Glutamatergic neuron (in vitro differentiated cells): ENCODE measurements around the gene LMO7. TPM values are rescaled to one million over a fixed set of nuclear protein-coding genes. Genes with fewer than 3 reads are reported as not detected.

ENCODE experiments used
- DNase-seq: peaks from one replicate; pipeline ENCODE4 v3.0.0; 2022
- H3K27ac Mint-ChIP-seq: one replicate; pipeline ENCODE4 v1.8.0; 2020; ENCODE audit warnings: mild to moderate bottlenecking, mixed read lengths, inconsistent platforms; ENCODE audit not compliant: unreplicated experiment
- H3K27me3 Mint-ChIP-seq: one replicate; pipeline ENCODE4 v1.8.0; 2020; ENCODE audit warnings: mild to moderate bottlenecking, moderate library complexity, mixed read lengths, inconsistent platforms; ENCODE audit not compliant: unreplicated experiment
- H3K36me3 Mint-ChIP-seq: one replicate; pipeline ENCODE4 v1.8.0; 2020; ENCODE audit warnings: mild to moderate bottlenecking, mixed read lengths, inconsistent platforms; ENCODE audit not compliant: unreplicated experiment
- H3K4me1 Mint-ChIP-seq: one replicate; pipeline ENCODE4 v1.8.0; 2020; ENCODE audit warnings: mild to moderate bottlenecking, low read depth, mixed read lengths, inconsistent platforms; ENCODE audit not compliant: unreplicated experiment
- H3K4me3 Mint-ChIP-seq: one replicate; pipeline ENCODE4 v1.8.0; 2020; ENCODE audit warnings: mild to moderate bottlenecking, mixed read lengths, inconsistent platforms; ENCODE audit not compliant: unreplicated experiment
- H3K9me3 Mint-ChIP-seq: one replicate; pipeline ENCODE4 v1.8.0; 2020; ENCODE audit warnings: mild to moderate bottlenecking, moderate library complexity, mixed read lengths, inconsistent platforms; ENCODE audit not compliant: unreplicated experiment
- total RNA-seq: library from RNA; stranded (reverse); fragmentation: NEBNext Ultra II Directional; extraction: Animal tissue kit (Norgen Biotek cat#: 25700); gene quantifications from one replicate; pipeline ENCODE4 v1.2.1, GENCODE V29; 2021; ENCODE audit not compliant: unreplicated experiment
- TF ChIP-seq, protein P1 (sequence below): fragments of 200-600 bp; sonication (generic); IDR thresholded peaks from one replicate; pipeline ENCODE4 v1.5.0; 2021; ENCODE audit not compliant: partially characterized antibody, unreplicated experiment

LMO7 gene
- total RNA-seq, 1 donor from 2014 or later: 5.0 TPM

DNA sequence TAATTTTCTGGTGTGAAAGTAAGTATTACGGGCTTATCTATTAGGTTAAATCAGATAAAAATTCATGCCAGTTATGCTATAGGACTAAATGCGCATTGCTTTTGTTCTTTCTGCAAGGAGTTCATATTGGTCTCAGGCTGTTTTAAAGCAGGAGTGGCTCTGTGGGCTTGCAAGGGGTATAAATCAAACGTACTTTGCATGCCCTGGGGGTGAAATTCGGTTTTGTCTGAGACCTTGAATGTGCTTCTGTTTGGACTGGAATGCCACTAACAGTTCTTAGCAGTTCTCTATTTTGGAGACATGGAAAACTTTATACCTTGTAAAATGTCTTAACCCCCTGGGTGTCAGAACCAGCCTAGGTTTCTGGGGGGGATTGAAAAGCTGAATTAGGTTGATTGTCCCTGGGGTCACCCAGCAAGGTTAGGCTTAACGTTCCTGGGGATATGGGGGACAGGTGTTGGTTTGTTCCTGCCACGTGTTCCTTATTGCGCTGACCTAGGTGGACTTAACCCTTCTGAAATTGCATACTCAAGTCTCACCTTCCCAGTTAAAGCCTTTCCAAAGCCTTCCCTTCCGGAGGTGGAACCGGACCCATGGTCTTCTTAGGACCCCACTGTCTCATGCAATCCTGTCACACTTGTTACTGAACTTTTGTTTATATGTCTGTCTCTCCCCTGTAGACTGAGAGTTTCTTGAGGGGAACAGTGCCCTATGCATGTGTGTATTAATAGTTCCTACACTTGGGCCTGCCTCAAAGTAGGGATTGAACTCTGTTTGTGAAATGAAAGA lies 182.2 kb downstream of the LMO7 start:
- Mint-ChIP-seq H3K4me3 (no peak overlapping the region), H3K4me1 (no peaks in the 10 kb centered on the region), H3K9me3 (peaks cover 4% of the 10 kb centered on the region), H3K27ac (no peak overlapping the region), H3K27me3 (no peaks in the 10 kb centered on the region), H3K36me3 (no peaks in the 10 kb centered on the region)
- no peak for DNase-seq
- TF ChIP-seq, protein P1, sequence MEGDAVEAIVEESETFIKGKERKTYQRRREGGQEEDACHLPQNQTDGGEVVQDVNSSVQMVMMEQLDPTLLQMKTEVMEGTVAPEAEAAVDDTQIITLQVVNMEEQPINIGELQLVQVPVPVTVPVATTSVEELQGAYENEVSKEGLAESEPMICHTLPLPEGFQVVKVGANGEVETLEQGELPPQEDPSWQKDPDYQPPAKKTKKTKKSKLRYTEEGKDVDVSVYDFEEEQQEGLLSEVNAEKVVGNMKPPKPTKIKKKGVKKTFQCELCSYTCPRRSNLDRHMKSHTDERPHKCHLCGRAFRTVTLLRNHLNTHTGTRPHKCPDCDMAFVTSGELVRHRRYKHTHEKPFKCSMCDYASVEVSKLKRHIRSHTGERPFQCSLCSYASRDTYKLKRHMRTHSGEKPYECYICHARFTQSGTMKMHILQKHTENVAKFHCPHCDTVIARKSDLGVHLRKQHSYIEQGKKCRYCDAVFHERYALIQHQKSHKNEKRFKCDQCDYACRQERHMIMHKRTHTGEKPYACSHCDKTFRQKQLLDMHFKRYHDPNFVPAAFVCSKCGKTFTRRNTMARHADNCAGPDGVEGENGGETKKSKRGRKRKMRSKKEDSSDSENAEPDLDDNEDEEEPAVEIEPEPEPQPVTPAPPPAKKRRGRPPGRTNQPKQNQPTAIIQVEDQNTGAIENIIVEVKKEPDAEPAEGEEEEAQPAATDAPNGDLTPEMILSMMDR: no peak

DNA sequence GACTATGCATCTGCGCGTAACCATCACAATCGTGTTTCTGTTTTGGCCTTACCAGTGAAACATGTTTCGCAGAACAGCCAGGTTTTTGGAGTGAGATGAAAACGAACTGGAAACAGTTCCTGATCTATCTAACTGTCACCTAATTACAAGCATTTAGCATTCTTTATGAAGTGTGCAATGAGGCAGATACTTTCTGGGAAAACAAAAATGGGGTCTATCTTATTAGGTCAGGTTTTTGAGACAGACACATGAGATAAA lies 182.8 kb downstream of the LMO7 start:
- H3K27me3 Mint-ChIP-seq: no peaks in the 10 kb centered on the region
- no peak for DNase-seq
- no peak overlapping the region for H3K27ac Mint-ChIP-seq
- H3K4me3 Mint-ChIP-seq: no peak overlapping the region
- no peaks in the 10 kb centered on the region for H3K36me3 Mint-ChIP-seq
- peaks cover 4% of the 10 kb centered on the region for H3K9me3 Mint-ChIP-seq
- TF ChIP-seq, protein P1: no peak
- no peaks in the 10 kb centered on the region for H3K4me1 Mint-ChIP-seq

DNA sequence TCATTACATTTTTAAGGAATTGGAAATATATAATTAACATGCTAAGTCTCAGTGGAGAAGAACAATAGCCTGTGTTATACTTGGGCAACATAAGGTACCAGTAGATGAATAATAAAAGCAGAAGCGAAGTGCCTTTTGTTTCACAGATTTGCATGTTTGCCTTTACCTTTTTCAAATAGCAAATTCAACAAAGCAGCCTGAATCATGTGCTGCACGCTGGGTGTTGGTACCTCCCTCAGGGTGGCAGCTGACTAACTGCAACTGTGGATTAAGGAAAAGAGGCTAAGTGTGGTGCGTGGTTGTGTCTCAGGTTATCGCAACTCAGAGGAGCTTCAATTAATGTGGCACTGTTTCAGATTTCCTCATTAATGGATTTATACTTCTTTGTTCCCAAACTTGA lies 189.0 kb downstream of the LMO7 start:
- DNase-seq: no peak
- Mint-ChIP-seq H3K9me3 (peaks cover 5% of the 10 kb centered on the region), H3K36me3 (no peaks in the 10 kb centered on the region), H3K4me1 (no peaks in the 10 kb centered on the region), H3K27ac (no peak overlapping the region), H3K4me3 (no peak overlapping the region), H3K27me3 (no peaks in the 10 kb centered on the region)
- TF ChIP-seq, protein P1: no peak

DNA sequence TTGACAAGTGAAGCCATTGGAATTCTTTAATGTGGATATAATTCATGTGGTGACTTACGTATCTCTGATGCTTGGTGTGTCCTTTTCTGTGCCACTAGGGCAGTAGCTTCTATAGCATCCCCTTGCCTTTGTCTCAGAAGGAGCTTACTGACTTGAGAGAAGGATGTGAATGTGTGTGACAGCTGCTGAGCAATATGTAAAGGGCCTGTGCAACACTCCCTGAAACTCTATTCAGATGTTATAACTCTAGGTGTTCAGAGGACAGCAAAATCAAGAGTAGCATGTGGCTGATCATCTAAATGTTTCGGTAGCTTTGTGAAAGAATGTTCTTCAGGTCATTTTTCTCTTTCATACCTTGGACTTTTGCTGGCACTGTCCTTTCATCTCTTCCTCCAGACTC lies 189.5 kb downstream of the LMO7 start:
- Mint-ChIP-seq H3K36me3 (no peaks in the 10 kb centered on the region), H3K4me1 (no peaks in the 10 kb centered on the region), H3K9me3 (peaks cover 5% of the 10 kb centered on the region), H3K4me3 (no peak overlapping the region), H3K27ac (no peak overlapping the region), H3K27me3 (no peaks in the 10 kb centered on the region)
- DNase-seq: no peak
- TF ChIP-seq, protein P1: no peak

DNA sequence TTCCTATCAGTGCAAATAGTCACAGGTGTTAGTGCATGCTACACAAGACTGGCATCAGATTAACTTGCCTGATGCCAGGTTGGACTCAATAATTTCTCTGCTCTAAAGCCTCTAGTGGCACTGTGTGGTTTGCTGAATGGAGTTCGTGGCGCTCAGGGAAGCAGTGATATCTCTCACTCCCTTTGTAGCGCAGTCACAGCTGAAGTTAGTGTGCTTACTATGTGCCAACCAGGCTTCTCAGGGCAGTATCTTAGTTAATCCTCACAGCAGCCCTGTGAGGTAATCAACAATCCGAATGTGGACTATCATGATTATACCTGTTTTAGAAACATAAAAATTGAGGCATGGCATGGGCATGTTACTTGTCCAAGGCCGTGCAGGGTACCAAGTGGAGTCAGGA lies 190.3 kb downstream of the LMO7 start:
- Mint-ChIP-seq H3K27me3 (no peaks in the 10 kb centered on the region), H3K4me3 (no peak overlapping the region), H3K36me3 (no peaks in the 10 kb centered on the region), H3K9me3 (peaks cover 2% of the 10 kb centered on the region), H3K4me1 (no peaks in the 10 kb centered on the region), H3K27ac (no peak overlapping the region)
- TF ChIP-seq, protein P1: no peak
- DNase-seq: no peak
